Parathyroid adenoma (tissue), 2 donors: Measurements from ENCODE around the gene WNT9B.

Source experiments
- H2AFZ ChIP-seq: fragments of 300-600 bp; sonication (generic); one replicate; pipeline ENCODE4 v1.7.0; 2017; ENCODE audit warnings: antibody characterized with exemption, mild to moderate bottlenecking
- H3K27ac ChIP-seq: fragments of 300-600 bp; sonication (generic); one replicate; pipeline ENCODE4 v1.7.0; 2017
- H3K27me3 ChIP-seq: fragments of 300-600 bp; sonication (generic); one replicate; pipeline ENCODE4 v1.7.0; 2017; ENCODE audit warnings: low read length; ENCODE audit not compliant: control insufficient read depth, insufficient read depth
- H3K36me3 ChIP-seq: fragments of 300-600 bp; sonication (generic); one replicate; pipeline ENCODE4 v1.7.0; 2017; ENCODE audit warnings: low read length; ENCODE audit not compliant: control insufficient read depth, insufficient read depth
- H3K4me1 ChIP-seq: fragments of 300-600 bp; sonication (generic); one replicate; pipeline ENCODE4 v1.7.0; 2017; ENCODE audit warnings: control low read depth
- H3K4me2 ChIP-seq: fragments of 300-600 bp; sonication (generic); one replicate; pipeline ENCODE4 v1.7.0; 2017; ENCODE audit warnings: low read length
- H3K4me3 ChIP-seq: fragments of 300-600 bp; sonication (generic); one replicate; pipeline ENCODE4 v1.7.0; 2017; ENCODE audit warnings: low read depth, low read length
- H3K79me2 ChIP-seq: fragments of 300-600 bp; sonication (generic); one replicate; pipeline ENCODE4 v1.7.0; 2017; ENCODE audit warnings: control low read depth
- H3K9ac ChIP-seq: fragments of 300-600 bp; sonication (generic); one replicate; pipeline ENCODE4 v1.7.0; 2017; ENCODE audit warnings: mild to moderate bottlenecking
- H3K9me3 ChIP-seq: fragments of 300-600 bp; sonication (generic); one replicate; pipeline ENCODE4 v1.7.0; 2017; ENCODE audit warnings: low read length; ENCODE audit not compliant: control insufficient read depth
- CTCF ChIP-seq: fragments of 300-600 bp; sonication (generic); IDR thresholded peaks from one replicate; pipeline ENCODE4 v1.7.0; 2017; ENCODE audit warnings: antibody characterized with exemption, mild to moderate bottlenecking
- donor health status: primary hyperparathyroidism.

The WNT9B gene

GRCh38 chr17:46887717-46888116, 36.3 kb downstream of the WNT9B start:
- H2AFZ ChIP-seq = no peak overlapping the region
- no peaks in the 10 kb centered on the region for H3K4me1 ChIP-seq
- no peak overlapping the region for H3K27ac ChIP-seq
- no peak for TF ChIP-seq CTCF
- no peak overlapping the region for H3K4me2 ChIP-seq
- no peaks in the 10 kb centered on the region for H3K36me3 ChIP-seq
- no peaks in the 10 kb centered on the region for H3K79me2 ChIP-seq
- no peaks in the 10 kb centered on the region for H3K9me3 ChIP-seq
- H3K4me3 ChIP-seq = no peak overlapping the region
- no peaks in the 10 kb centered on the region for H3K27me3 ChIP-seq
- no peak overlapping the region for H3K9ac ChIP-seq

GRCh38 chr17:46888727-46889126, 37.3 kb downstream of the WNT9B start:
- Histone ChIP-seq H3K4me2 (no peak overlapping the region), H3K9ac (no peak overlapping the region), H3K36me3 (no peaks in the 10 kb centered on the region), H3K27me3 (no peaks in the 10 kb centered on the region), H3K27ac (no peak overlapping the region), H3K9me3 (no peaks in the 10 kb centered on the region), H3K4me3 (no peak overlapping the region), H2AFZ (no peak overlapping the region), H3K4me1 (no peaks in the 10 kb centered on the region), H3K79me2 (no peaks in the 10 kb centered on the region)
- TF ChIP-seq CTCF = no peak

GRCh38 chr17:46889519-46889918, 38.1 kb downstream of the WNT9B start:
- no peak overlapping the region for H3K27ac ChIP-seq
- no peak overlapping the region for H3K4me3 ChIP-seq
- TF ChIP-seq CTCF = no peak
- H3K9ac ChIP-seq = no peak overlapping the region
- H3K79me2 ChIP-seq = no peaks in the 10 kb centered on the region
- no peaks in the 10 kb centered on the region for H3K9me3 ChIP-seq
- no peak overlapping the region for H3K4me2 ChIP-seq
- no peaks in the 10 kb centered on the region for H3K27me3 ChIP-seq
- H2AFZ ChIP-seq = no peak overlapping the region
- no peaks in the 10 kb centered on the region for H3K4me1 ChIP-seq
- no peaks in the 10 kb centered on the region for H3K36me3 ChIP-seq

- no peak overlapping the region for H3K4me2 ChIP-seq
- H3K27ac ChIP-seq = no peak overlapping the region
- no peaks in the 10 kb centered on the region for H3K9me3 ChIP-seq
- H3K79me2 ChIP-seq = no peaks in the 10 kb centered on the region
- H3K27me3 ChIP-seq = no peaks in the 10 kb centered on the region
- TF ChIP-seq CTCF = no peak
- H2AFZ ChIP-seq = no peak overlapping the region
- no peaks in the 10 kb centered on the region for H3K36me3 ChIP-seq
- no peak overlapping the region for H3K4me3 ChIP-seq
- H3K9ac ChIP-seq = no peak overlapping the region
- no peaks in the 10 kb centered on the region for H3K4me1 ChIP-seq
Measured at GRCh38 chr17:46889992-46890564, 38.7 kb downstream of the WNT9B start.

GRCh38 chr17:46890638-46891037, 39.3 kb downstream of the WNT9B start:
- Histone ChIP-seq H3K27ac (no peak overlapping the region), H3K4me2 (no peak overlapping the region), H3K9me3 (no peaks in the 10 kb centered on the region), H3K27me3 (no peaks in the 10 kb centered on the region), H3K4me1 (no peaks in the 10 kb centered on the region), H2AFZ (no peak overlapping the region), H3K36me3 (no peaks in the 10 kb centered on the region), H3K79me2 (no peaks in the 10 kb centered on the region), H3K9ac (no peak overlapping the region), H3K4me3 (no peak overlapping the region)
- no peak for TF ChIP-seq CTCF
